ENCODE data around the gene FBLN7.

FBLN7 gene

GRCh38 chr2:112159454-112159921 lies 21.3 kb downstream of the FBLN7 start:
- DNase-seq, result no peak

DNA sequence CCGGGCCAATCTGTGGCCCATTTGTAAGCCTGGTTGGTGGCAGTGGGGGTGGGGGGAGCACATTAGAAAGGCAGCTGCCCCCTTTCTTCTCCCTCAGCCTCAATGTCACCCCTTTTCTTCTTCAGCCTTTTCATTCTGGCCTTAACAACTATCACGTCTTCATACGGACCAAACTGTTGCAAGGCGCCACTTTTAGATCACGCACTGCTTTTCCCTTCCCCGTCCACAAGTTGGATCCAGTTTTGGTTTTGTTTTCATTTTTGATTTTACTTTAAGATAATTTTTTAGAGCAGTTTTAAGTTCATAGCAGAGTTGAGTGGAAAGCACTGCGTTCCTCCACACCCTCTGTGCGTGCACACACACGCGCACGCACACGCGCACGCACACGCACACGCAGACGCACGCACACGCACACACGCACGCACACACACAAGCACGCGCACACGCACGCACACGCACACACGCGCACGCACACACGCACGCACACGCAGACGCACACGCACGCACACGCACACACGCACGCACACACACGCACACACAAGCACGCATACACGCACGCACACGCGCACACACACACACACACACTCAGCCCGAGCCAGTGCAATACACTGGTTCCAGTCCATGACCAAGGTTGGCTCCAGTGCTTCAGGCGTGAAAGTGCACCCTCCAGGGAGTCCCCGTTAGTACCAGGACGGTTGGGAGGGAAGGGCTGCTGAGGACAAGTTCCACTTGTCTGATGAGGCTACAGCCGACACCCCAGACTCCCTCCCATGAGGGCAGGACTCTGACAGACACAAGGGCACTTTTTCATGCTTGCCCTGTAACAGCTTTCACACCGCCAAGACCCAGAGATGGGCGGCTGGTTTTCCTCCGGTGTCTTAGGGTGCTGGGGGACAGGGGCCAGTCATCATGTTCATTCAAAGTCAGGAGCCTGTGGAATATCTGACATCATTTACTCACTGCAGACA lies 22.4 kb downstream of the FBLN7 start:
- DNase-seq, result no peak

DNA sequence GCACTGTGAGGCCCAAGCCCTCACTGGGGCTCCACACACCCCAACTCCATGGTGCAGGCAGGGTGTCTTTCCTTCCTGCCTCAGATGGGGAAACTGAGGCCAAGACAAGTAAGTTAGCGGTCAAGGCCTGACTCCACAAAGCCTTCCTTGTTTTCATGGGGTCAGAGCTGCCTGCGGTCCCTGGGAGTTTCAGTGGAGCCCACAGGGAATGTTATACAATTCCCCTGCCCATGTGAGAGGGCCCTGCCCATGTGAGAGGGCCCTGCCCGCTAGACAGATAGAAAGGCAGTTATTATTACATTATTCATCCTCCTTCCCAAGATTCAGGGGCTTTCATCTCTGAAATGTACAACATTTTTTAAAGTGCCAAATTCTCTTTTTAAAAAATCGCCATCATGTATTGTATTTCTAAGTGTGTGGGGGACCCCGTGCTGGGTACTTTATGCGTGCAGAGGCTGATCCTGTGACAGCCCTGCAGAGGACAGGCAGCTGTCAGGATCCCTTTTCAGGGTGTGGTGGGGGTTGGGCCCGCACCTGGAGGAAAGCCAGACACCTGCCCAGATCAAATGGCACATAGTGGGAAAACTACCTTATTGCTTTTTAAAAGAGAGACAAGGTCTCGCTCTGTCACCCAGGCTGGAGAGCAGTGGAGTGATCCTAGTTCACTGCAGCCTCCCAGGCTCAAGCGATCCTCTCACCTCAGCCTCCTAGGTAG lies 23.4 kb downstream of the FBLN7 start:
- no peak for DNase-seq

- no peak for DNase-seq
These were observed 24.2 kb downstream of the FBLN7 start for GRCh38 chr2:112162341-112162740.

GRCh38 chr2:112162956-112163355 lies 24.8 kb downstream of the FBLN7 start:
- no peak for DNase-seq

DNA sequence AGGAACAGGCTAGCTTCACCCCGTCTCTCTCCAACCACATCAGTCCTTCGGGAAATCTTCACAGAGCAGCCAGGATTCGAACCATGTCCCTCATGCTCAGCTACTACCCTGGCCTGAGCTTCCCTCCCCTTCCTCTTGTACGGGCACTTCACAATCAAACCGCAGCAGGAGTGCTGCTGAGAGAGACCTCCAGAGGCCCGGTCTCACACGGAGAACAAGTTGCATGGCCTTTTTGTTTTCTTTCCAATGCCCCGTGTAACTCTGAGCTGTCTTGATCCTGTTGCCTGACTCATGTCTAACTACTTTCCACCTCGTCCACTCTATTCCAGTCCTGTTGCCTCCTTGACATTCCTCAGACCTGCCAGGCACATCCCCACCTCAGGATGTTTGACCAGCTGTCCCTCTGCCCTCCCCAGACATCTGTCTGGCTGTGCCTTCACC lies 25.4 kb downstream of the FBLN7 start:
- DNase-seq, result no peak

DNA sequence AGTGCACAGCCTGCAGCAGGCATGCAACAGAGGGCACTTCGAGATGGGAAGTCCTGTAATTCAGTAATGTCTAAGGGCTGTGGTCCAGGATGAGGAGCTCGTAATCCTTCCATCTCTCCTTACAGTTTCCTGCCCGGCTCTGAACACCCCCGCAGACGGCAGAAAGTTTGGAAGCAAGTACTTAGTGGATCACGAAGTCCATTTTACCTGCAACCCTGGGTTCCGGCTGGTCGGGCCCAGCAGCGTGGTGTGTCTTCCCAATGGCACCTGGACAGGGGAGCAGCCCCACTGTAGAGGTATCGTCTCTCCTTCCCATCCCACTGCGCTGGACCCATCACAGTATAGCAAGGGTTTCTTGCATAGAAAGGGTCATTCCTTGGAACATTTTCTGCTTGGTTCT lies 26.7 kb downstream of the FBLN7 start:
- DNase-seq, result no peak

- no peak for DNase-seq
These were observed 27.1 kb downstream of the FBLN7 start for GRCh38 chr2:112165296-112165695.

DNA sequence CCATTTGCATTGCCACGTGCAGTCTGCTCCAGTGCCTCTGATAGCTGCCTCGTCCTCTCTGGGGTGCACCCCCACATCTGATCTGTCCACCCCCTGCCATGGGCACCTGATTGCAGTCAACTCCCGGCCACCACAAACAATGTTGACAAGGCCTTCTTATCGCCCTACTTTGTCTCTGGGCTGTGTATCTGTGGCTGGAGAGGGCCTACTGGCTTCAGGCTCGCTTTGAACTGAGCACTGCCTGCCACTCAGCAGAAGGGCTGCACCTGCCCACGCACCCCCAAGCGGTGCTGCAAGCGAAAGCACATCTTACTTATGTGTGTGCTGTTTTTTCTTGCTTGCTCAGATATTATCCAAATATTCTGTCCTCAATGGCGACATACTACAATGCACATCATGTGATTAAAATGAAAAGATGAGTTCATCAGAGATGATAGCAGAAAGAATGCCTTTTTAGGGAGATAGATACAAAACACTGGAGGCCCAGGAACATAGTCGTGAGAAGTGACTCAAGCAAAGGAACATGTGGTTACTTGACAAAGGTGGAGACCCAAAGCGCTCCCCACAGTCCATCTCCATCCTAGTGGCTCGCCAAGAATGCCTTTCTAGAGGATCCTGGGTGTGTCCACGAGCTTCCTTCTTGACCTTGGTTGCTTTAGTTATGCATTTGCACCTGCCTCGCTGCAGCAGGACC lies 28.8 kb downstream of the FBLN7 start:
- DNase-seq, result no peak

GRCh38 chr2:112168422-112169124 lies 30.4 kb downstream of the FBLN7 start:
- DNase-seq, result no peak

GRCh38 chr2:112170495-112170894 lies 32.3 kb downstream of the FBLN7 start:
- no peak for DNase-seq

GRCh38 chr2:112173646-112174319 lies 35.6 kb downstream of the FBLN7 start:
- no peak for DNase-seq

- DNase-seq, result no peak
These were observed 36.2 kb downstream of the FBLN7 start for GRCh38 chr2:112174383-112174782.

GRCh38 chr2:112175333-112175732 lies 37.1 kb downstream of the FBLN7 start:
- DNase-seq, result no peak

DNA sequence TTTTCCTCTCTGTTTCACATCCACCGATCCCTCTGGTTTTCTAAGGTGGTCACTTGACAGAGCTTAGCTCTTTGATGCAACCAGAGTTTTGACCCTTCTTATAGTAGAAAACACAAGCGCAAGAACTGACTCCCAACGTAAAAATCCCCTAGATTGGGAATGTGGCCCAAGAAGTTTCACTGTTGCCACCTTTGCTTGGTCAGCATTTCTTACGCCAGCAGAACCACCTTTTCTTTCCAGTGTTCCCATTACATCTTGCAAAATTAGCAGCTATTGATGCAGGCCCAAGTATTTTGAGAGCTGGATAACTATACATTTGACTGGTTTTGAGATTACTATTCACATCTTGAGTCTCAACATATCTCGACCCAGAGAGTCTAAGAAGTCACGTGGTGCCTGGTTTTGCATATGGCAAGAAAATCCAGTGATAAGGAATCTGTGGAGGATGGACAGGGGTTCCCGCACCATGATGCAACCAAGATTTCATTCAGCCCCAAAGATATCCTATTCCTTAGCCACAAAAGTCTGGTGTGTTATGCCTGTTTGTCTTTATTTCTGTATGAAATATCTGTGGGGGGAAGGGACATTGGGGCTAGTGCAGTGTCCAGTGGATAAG lies 37.9 kb downstream of the FBLN7 start:
- no peak for DNase-seq

DNA sequence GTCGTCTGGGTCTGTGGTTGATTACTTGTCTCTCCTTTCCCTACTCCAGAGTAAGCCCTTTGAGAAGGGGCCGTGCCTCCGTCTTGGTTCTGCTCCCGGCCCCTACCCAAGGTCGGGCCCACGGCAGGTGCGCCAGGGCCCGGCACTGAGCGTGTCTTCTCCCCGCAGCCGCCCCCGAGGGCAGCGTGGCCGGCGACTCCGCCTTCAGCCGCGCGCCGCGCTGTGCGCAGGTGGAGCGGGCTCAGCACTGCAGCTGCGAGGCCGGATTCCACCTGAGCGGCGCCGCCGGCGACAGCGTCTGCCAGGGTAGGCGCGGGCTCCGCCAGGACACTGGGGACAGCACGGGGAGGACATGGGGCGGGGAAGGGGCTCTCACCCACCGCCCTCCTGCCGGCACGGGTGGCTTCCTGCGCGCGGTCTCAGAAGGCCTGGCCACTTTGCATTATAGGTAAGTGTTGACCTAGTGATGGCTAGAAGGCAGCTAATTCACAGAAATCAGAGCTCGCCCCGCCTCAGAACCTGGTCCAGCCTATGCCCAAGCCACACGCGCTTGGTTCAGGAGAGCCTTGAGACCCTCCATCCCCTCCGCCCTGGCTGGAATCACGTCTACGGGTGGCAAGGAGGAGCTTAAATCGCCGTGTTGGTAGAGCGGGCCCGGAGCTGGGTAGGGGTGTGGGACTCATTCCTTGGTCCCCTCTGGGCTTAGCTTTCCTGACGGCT lies 43.5 kb downstream of the FBLN7 start:
- no peak for DNase-seq

DNA sequence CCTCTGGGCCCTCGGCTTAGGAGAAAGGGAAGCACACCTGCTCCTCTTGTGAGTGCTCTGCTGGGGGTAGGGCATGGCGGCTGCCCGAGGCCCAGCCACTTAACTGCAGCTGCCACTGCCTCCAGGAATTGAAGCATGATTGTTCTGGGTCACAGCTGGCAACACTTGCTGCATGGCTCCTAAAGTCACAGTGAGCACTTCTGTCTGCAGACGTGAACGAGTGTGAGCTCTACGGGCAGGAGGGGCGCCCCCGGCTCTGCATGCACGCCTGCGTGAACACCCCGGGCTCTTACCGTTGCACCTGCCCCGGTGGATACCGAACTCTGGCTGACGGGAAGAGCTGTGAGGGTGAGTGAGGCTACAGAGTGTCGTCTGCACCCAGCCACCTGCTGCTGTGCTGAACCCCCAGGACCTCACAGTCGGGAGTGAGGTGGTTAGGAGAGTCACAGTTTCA lies 44.4 kb downstream of the FBLN7 start:
- DNase-seq, result no peak

- no peak for DNase-seq
These were observed 45.3 kb downstream of the FBLN7 start for GRCh38 chr2:112183327-112184025.

DNA sequence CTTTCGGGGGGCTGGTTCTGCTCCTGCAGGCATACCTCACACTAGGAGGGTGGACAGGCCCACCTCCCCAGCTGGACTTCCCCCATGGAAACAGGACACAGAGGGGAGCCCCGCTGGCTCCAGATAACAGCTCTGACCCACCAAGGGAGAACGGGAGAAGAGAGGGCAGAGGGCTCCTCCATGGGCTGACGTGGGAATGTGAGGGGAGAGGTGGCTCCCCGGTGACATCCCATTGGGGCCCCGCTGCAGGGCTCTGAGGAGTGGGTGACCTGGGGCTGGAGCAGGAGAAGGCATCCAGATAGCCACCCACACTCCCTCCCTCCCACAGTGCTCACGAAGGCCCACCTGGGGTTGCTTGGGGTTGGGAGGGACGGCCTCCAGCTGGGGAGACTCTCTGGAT lies 45.9 kb downstream of the FBLN7 start:
- no peak for DNase-seq

- DNase-seq, result no peak
These were observed 46.9 kb downstream of the FBLN7 start for GRCh38 chr2:112185131-112185530.
